IMR-90 (cell line): Measurements from ENCODE around the gene ASF1B. TPM values are rescaled to one million over a fixed set of nuclear protein-coding genes. Genes with fewer than 3 reads are reported as not detected.

Source experiments
- ATAC-seq: fragments of 200-7000 bp; cut with Tn5 transposase; 2 replicates; pipeline ENCODE4 v1.9.1; 2020; ENCODE audit warnings: low read depth, mild to moderate bottlenecking, moderate library complexity
- BruUV-seq: library from RNA; stranded (reverse); fragments of 400-500 nt; replicated peaks from 2 replicates; lab custom pipeline; 2021; lab: Mats Ljungman, UMichigan
- CTCF ChIA-PET: fragments of 300-600 bp; formaldehyde crosslinking; extraction: SDS; loops from one replicate; lab custom pipeline; 2021; ENCODE audit warnings: antibody characterized with exemption; lab: Yijun Ruan, JAX
- POLR2A ChIA-PET: fragments of 300-600 bp; sonication (Branson Sonifier 250); formaldehyde crosslinking; loops from one replicate; lab custom pipeline; 2022; ENCODE audit warnings: antibody characterized with exemption; ENCODE audit not compliant: unreplicated experiment; lab: Charles Lee
- DNase-seq: peaks from one replicate; pipeline ENCODE4 v3.0.0; 2013
- H2AFZ ChIP-seq: replicated peaks from 2 replicates; pipeline ENCODE3; 2013; ENCODE audit warnings: low read length, mild to moderate bottlenecking; ENCODE audit not compliant: poor library complexity
- H2AK5ac ChIP-seq: 2 replicates; pipeline ENCODE4 v1.6.1; 2013; ENCODE audit warnings: low read depth, low read length, inconsistent platforms
- H2AK9ac ChIP-seq: replicated peaks from 2 replicates; pipeline ENCODE3; 2013; ENCODE audit warnings: mild to moderate bottlenecking, low read depth, low read length, moderate library complexity; ENCODE audit not compliant: poor library complexity
- H2BK120ac ChIP-seq: 2 replicates; pipeline ENCODE4 v1.6.1; 2013; ENCODE audit warnings: low read depth, low read length, inconsistent platforms
- H2BK15ac ChIP-seq: 3 replicates; pipeline ENCODE4 v1.6.1; 2013; ENCODE audit warnings: low read depth, low read length, inconsistent platforms
- H2BK20ac ChIP-seq: 2 replicates; pipeline ENCODE4 v1.6.1; 2013; ENCODE audit warnings: low read depth, mild to moderate bottlenecking, inconsistent platforms, low read length, moderate library complexity
- H2BK5ac ChIP-seq: 2 replicates; pipeline ENCODE4 v1.6.1; 2013; ENCODE audit warnings: mild to moderate bottlenecking, low read depth, low read length, inconsistent platforms; ENCODE audit not compliant: poor library complexity, severe bottlenecking
- H3K14ac ChIP-seq: replicated peaks from 2 replicates; pipeline ENCODE4 v1.6.1; 2013; ENCODE audit warnings: low read depth, low read length, inconsistent platforms
- H3K18ac ChIP-seq: 2 replicates; pipeline ENCODE4 v1.6.1; 2013; ENCODE audit warnings: low read depth, low read length, control low read depth
- H3K23ac ChIP-seq: 2 replicates; pipeline ENCODE4 v1.6.1; 2013; ENCODE audit warnings: low read depth, low read length, inconsistent platforms
- H3K27ac ChIP-seq: 2 replicates; pipeline ENCODE4 v1.5.1; 2013; ENCODE audit warnings: mild to moderate bottlenecking, control low read depth, low read length; ENCODE audit not compliant: insufficient read depth
- H3K27me3 ChIP-seq: 2 replicates; pipeline ENCODE4 v1.6.1; 2013; ENCODE audit warnings: low read length; ENCODE audit not compliant: control insufficient read depth, insufficient read depth
- H3K36me3 ChIP-seq: 2 replicates; pipeline ENCODE4 v1.6.1; 2013; ENCODE audit warnings: low read length, mixed read lengths; ENCODE audit not compliant: control insufficient read depth, insufficient read depth
- H3K4ac ChIP-seq: 2 replicates; pipeline ENCODE4 v1.6.1; 2013; ENCODE audit warnings: low read depth, low read length, inconsistent platforms
- H3K4me1 ChIP-seq: 2 replicates; pipeline ENCODE4 v1.6.1; 2013; ENCODE audit warnings: low read length, mixed read lengths; ENCODE audit not compliant: control insufficient read depth, insufficient read depth
- H3K4me2 ChIP-seq: 2 replicates; pipeline ENCODE4 v1.6.1; 2013; ENCODE audit warnings: low read depth, mild to moderate bottlenecking, control low read depth, low read length, moderate library complexity
- H3K4me3 ChIP-seq: 2 replicates; pipeline ENCODE4 v1.5.1; 2013; ENCODE audit warnings: low read depth, mild to moderate bottlenecking, control low read depth, low read length, moderate library complexity; ENCODE audit not compliant: insufficient read depth
- H3K56ac ChIP-seq: 2 replicates; pipeline ENCODE4 v1.6.1; 2013; ENCODE audit warnings: low read length, inconsistent platforms; ENCODE audit not compliant: insufficient read depth; ENCODE audit errors: extremely low read depth
- H3K79me1 ChIP-seq, 2 experiments: 2 replicates each; pipeline ENCODE4 v1.6.1; 2013; ENCODE audit warnings: low read length in 2 of 2, inconsistent platforms in 1 of 2, low read depth in 1 of 2
- H3K9ac ChIP-seq: 2 replicates; pipeline ENCODE4 v1.6.1; 2013; ENCODE audit warnings: low read depth, low read length, control low read depth
- H3K9me1 ChIP-seq: 2 replicates; pipeline ENCODE4 v1.6.1; 2013; ENCODE audit warnings: low read length, inconsistent platforms; ENCODE audit not compliant: insufficient read depth
- H3K9me3 ChIP-seq: 2 replicates; pipeline ENCODE4 v1.6.1; 2013; ENCODE audit warnings: low read length; ENCODE audit not compliant: control insufficient read depth, insufficient read depth
- H4K20me1 ChIP-seq: 2 replicates; pipeline ENCODE4 v1.6.1; 2013; ENCODE audit warnings: low read length, inconsistent platforms; ENCODE audit not compliant: insufficient read depth
- H4K5ac ChIP-seq: 2 replicates; pipeline ENCODE4 v1.6.1; 2013; ENCODE audit warnings: mild to moderate bottlenecking, low read depth, low read length, control low read depth
- H4K8ac ChIP-seq, 2 experiments: 2 replicates each; pipeline ENCODE4 v1.6.1; 2013; ENCODE audit warnings: low read depth in 2 of 2, low read length in 2 of 2, control low read depth in 1 of 2, inconsistent platforms in 1 of 2
- H4K91ac ChIP-seq: 2 replicates; pipeline ENCODE4 v1.6.1; 2013; ENCODE audit warnings: low read depth, low read length, inconsistent platforms; ENCODE audit not compliant: insufficient read depth
- BHLHE40 ChIP-seq: fragments of 150-350 bp; IDR thresholded peaks from 2 replicates; pipeline ENCODE4 v1.6.1; 2016; ENCODE audit warnings: mild to moderate bottlenecking, low read depth, low read length
- CEBPB ChIP-seq: IDR thresholded peaks from 2 replicates; pipeline ENCODE4 v1.6.1; 2012; ENCODE audit warnings: low read depth, low read length, improper control_type of control experiment
- CHD1 ChIP-seq: IDR thresholded peaks from 2 replicates; pipeline ENCODE4 v1.6.1; 2012; ENCODE audit warnings: low read depth, low read length, improper control_type of control experiment
- CTCF ChIP-seq: conservative IDR thresholded peaks from 2 replicates; pipeline ENCODE4 v1.5.1; 2012; ENCODE audit warnings: mild to moderate bottlenecking, low read depth, low read length, improper control_type of control experiment
- ELK1 ChIP-seq: fragments of 150-350 bp; IDR thresholded peaks from 2 replicates; pipeline ENCODE4 v1.6.1; 2016; ENCODE audit warnings: low read depth, mild to moderate bottlenecking, low read length, moderate library complexity, borderline replicate concordance
- FOS ChIP-seq: fragments of 150-350 bp; IDR thresholded peaks from 2 replicates; pipeline ENCODE4 v1.6.1; 2016; ENCODE audit warnings: low read depth, low read length
- MAFK ChIP-seq: IDR thresholded peaks from 2 replicates; pipeline ENCODE4 v1.6.1; 2012; ENCODE audit warnings: low read depth, low read length, improper control_type of control experiment
- MAZ ChIP-seq: IDR thresholded peaks from 2 replicates; pipeline ENCODE4 v1.6.1; 2012; ENCODE audit warnings: low read depth, mild to moderate bottlenecking, low read length, improper control_type of control experiment, moderate library complexity, borderline replicate concordance
- MXI1 ChIP-seq: IDR thresholded peaks from 2 replicates; pipeline ENCODE4 v1.6.1; 2012; ENCODE audit warnings: low read depth, mild to moderate bottlenecking, low read length, moderate library complexity, borderline replicate concordance
- NFE2L2 ChIP-seq: fragments of 150-350 bp; IDR thresholded peaks from 2 replicates; pipeline ENCODE4 v1.6.1; 2016; ENCODE audit warnings: low read depth, mild to moderate bottlenecking, low read length
- POLR2A ChIP-seq: IDR thresholded peaks from 2 replicates; pipeline ENCODE4 v1.6.1; 2012; ENCODE audit warnings: mild to moderate bottlenecking, low read depth, low read length
- RAD21 ChIP-seq: IDR thresholded peaks from 2 replicates; pipeline ENCODE4 v1.6.1; 2012; ENCODE audit warnings: low read length, improper control_type of control experiment
- RCOR1 ChIP-seq: IDR thresholded peaks from 2 replicates; pipeline ENCODE4 v1.6.1; 2012; ENCODE audit warnings: mild to moderate bottlenecking, low read length, improper control_type of control experiment; ENCODE audit not compliant: insufficient replicate concordance
- RFX5 ChIP-seq: IDR thresholded peaks from 2 replicates; pipeline ENCODE4 v1.8.0; 2012; ENCODE audit warnings: low read depth, mild to moderate bottlenecking, low read length, moderate library complexity
- SMC3 ChIP-seq: fragments of 150-350 bp; IDR thresholded peaks from 2 replicates; pipeline ENCODE4 v1.6.1; 2016; ENCODE audit warnings: low read depth, mild to moderate bottlenecking, antibody characterized with exemption, low read length, moderate library complexity
- USF2 ChIP-seq: fragments of 150-350 bp; IDR thresholded peaks from 2 replicates; pipeline ENCODE4 v1.6.1; 2017; ENCODE audit warnings: mild to moderate bottlenecking, antibody characterized with exemption, low read length, low read depth
- WGBS, 2 experiments: methylation state at CpG; one replicate each; pipeline versions ENCODE4 v1.1.5 to v1.1.7; 2013; ENCODE audit warnings: missing lambda C conversion rate in 2 of 2; ENCODE audit not compliant: insufficient read length in 1 of 2; ENCODE audit errors: extremely low coverage in 2 of 2; 5-methylcytosine and 5-hydroxymethylcytosine counted together
- dilution Hi-C: fragments of 300-500 bp; cut with HindIII; formaldehyde crosslinking; loops from one replicate; pipeline ENCODE4 v1.14.3; 2018; ENCODE audit warnings: low sequenced_read_pairs; ENCODE audit not compliant: unreplicated experiment
- in situ Hi-C: fragments of 300-500 bp; cut with MboI; formaldehyde crosslinking; loops from 3 replicates; pipeline ENCODE4 v1.14.3; 2019; ENCODE audit warnings: low sequenced_read_pairs, inconsistent platforms, mixed read lengths
- intact Hi-C: fragments of 100-400 bp; cut with micrococcal nuclease; formaldehyde crosslinking; loops from 2 replicates; pipeline ENCODE4 v1.10.0; 2022
- polyA plus RNA-seq, 3 experiments: library from polyadenylated mRNA; depleted of rRNA; stranded (reverse); fragments of >200 nt; gene quantifications; 2 replicates each; pipeline ENCODE4 v1.2.3, GENCODE V29; 2012; ENCODE audit warnings: low replicate concordance in 1 of 3
- total RNA-seq: library from RNA; depleted of rRNA; stranded (reverse); fragments of >200 nt; gene quantifications from 2 replicates; pipeline ENCODE4 v1.2.3, GENCODE V29; 2012

ASF1B gene
- total and polyA plus RNA-seq, 2 of the 4 experiments (the other 2 are of a cell fraction), result 10.4 to 12.1 TPM

- Histone ChIP-seq H3K4me2 (no peak overlapping the region), H3K4me1 (no peaks in the 10 kb centered on the region), H3K18ac (no peak overlapping the region), H3K56ac (no peak overlapping the region), H3K27ac (no peak overlapping the region), H3K23ac (no peak overlapping the region), H2BK5ac (no peak overlapping the region), H2AK5ac (no peak overlapping the region), H3K4ac (no peak overlapping the region), H2AK9ac (no peak overlapping the region), H2AFZ (peak overlapping the region; percentile 11), H4K91ac (no peak overlapping the region), H3K36me3 (peaks cover 35% of the 10 kb centered on the region), H4K5ac (no peak overlapping the region), H3K9me1 (no peaks in the 10 kb centered on the region), H2BK20ac (no peak overlapping the region), H2BK15ac (no peak overlapping the region), H2BK120ac (no peak overlapping the region), H3K9ac (no peak overlapping the region), H3K14ac (no peak overlapping the region), H3K27me3 (no peaks in the 10 kb centered on the region), H3K9me3 (no peaks in the 10 kb centered on the region), H3K4me3 (no peak overlapping the region), H4K8ac (no peak overlapping the region), H4K20me1 (no peaks in the 10 kb centered on the region), H3K79me1 (peaks cover 5 to 15% of the 10 kb centered on the region in 2 experiments; a peak in 2 of 4 replicates)
- TF ChIP-seq MAFK (no peak), NFE2L2 (no peak), MXI1 (no peak), CEBPB (no peak), RAD21 (no peak), CHD1 (no peak), RFX5 (no peak), POLR2A (no peak), BHLHE40 (no peak), CTCF (no peak), MAZ (no peak), RCOR1 (no peak), ELK1 (no peak), FOS (no peak), USF2 (no peak), SMC3 (no peak)
- intact Hi-C loops, result no loop called here
- CTCF ChIA-PET, result no interaction called here
- dilution Hi-C loops, result no loop called here
- POLR2A ChIA-PET, result no interaction called here
- no peak for ATAC-seq
- BruUV-seq, result no TSS peak
- no CpG with 5 or more reads among the region's 1 CpG for WGBS, 2 experiments
- DNase-seq, result no peak
- in situ Hi-C loops, result no loop called here
Observed at GRCh38 chr19:14103310-14103709, 33.1 kb downstream of the ASF1B start.
